HepG2 (cell line): ENCODE data around the gene PCIF1. TPM values are rescaled to one million over a fixed set of nuclear protein-coding genes. Genes with fewer than 3 reads are reported as not detected.

Experiments
- ATM ChIP-seq: fragments of 450-650 bp; IDR thresholded peaks from 2 replicates; pipeline ENCODE4 v1.7.1; 2017; ENCODE audit warnings: mild to moderate bottlenecking, borderline replicate concordance
- BCL6 ChIP-seq: IDR thresholded peaks from 2 replicates; pipeline ENCODE4 v1.6.1; 2016; ENCODE audit warnings: missing genetic modification reagents, missing compliant biosample characterization
- BHLHE40 ChIP-seq: IDR thresholded peaks from 2 replicates; pipeline ENCODE4 v1.6.1; 2011; ENCODE audit warnings: low read length, improper control_type of control experiment
- CEBPB ChIP-seq: IDR thresholded peaks from 2 replicates; pipeline ENCODE4 v1.6.1; 2011; ENCODE audit warnings: low read depth, low read length, improper control_type of control experiment, borderline replicate concordance
- CREM ChIP-seq, 2 experiments: sonication (generic) in 1 of 2; formaldehyde crosslinking in 1 of 2; IDR thresholded peaks; 2 replicates each; pipeline versions ENCODE4 v1.4.0 to v1.6.1; 2016 to 2020; ENCODE audit warnings: antibody characterized with exemption in 1 of 2, mild to moderate bottlenecking in 1 of 2, missing genetic modification reagents in 1 of 2
- FOSL1 ChIP-seq: sonication (generic); formaldehyde crosslinking; IDR thresholded peaks from 2 replicates; pipeline ENCODE4 v1.9.0; 2021; ENCODE audit warnings: missing genetic modification reagents, borderline replicate concordance
- HNF4A ChIP-seq: sonication (generic); formaldehyde crosslinking; IDR thresholded peaks from 2 replicates; pipeline ENCODE4 v1.4.0; 2020; ENCODE audit warnings: missing genetic modification reagents
- KDM1A ChIP-seq: IDR thresholded peaks from 2 replicates; pipeline ENCODE4 v1.6.1; 2016; ENCODE audit warnings: missing compliant biosample characterization
- KLF6 ChIP-seq: IDR thresholded peaks from 2 replicates; pipeline ENCODE4 v1.8.0; 2016; ENCODE audit warnings: missing biosample characterization, missing genetic modification reagents
- MEF2D ChIP-seq: sonication (generic); formaldehyde crosslinking; IDR thresholded peaks from 2 replicates; pipeline ENCODE4 v1.5.1; 2020; ENCODE audit warnings: mild to moderate bottlenecking, missing genetic modification reagents
- NONO ChIP-seq, 2 experiments: fragments of 450-650 bp in 1 of 2; sonication (generic) in 1 of 2; formaldehyde crosslinking in 1 of 2; IDR thresholded peaks in 1 of 2; conservative IDR thresholded peaks in 1 of 2; 2 replicates each; pipeline versions ENCODE4 v1.6.1 to v1.8.0; 2017 to 2022; ENCODE audit warnings: mild to moderate bottlenecking in 1 of 2, missing genetic modification reagents in 1 of 2, moderate library complexity in 1 of 2
- PHF8 ChIP-seq: sonication (generic); formaldehyde crosslinking; IDR thresholded peaks from 2 replicates; pipeline ENCODE4 v1.5.0; 2020; ENCODE audit warnings: missing genetic modification reagents
- TMF1 ChIP-seq: sonication (generic); formaldehyde crosslinking; IDR thresholded peaks from 2 replicates; pipeline ENCODE4 v1.8.1; 2022; ENCODE audit warnings: low read depth, missing genetic modification reagents
- ZNF354B ChIP-seq: sonication (generic); formaldehyde crosslinking; IDR thresholded peaks from 2 replicates; pipeline ENCODE4 v1.8.0; 2022; ENCODE audit warnings: mild to moderate bottlenecking, missing genetic modification reagents
- ZNF501 ChIP-seq: sonication (generic); formaldehyde crosslinking; IDR thresholded peaks from 2 replicates; pipeline ENCODE4 v1.5.1; 2020; ENCODE audit warnings: mild to moderate bottlenecking, moderate library complexity, missing genetic modification reagents
- ZNF615 ChIP-seq: sonication (generic); formaldehyde crosslinking; IDR thresholded peaks from 2 replicates; pipeline ENCODE4 v1.5.0; 2020; ENCODE audit warnings: mild to moderate bottlenecking, missing genetic modification reagents, borderline replicate concordance
- polyA plus RNA-seq, 8 experiments: library from polyadenylated mRNA; depleted of rRNA in 3 of 8; stranded (reverse) in 7 of 8; unstranded in 1 of 8; fragments of >200 nt; fragmentation: Illumina TruSeq in 4 of 8; extraction: Trizol in 4 of 8; gene quantifications; 2 replicates each; pipeline versions ENCODE4 v1.2.1 to v1.2.3, GENCODE V29; 2011 to 2016; ENCODE audit warnings: low read depth in 4 of 8, missing spikeins in 1 of 8, mixed read lengths in 1 of 8; ENCODE audit not compliant: insufficient read depth in 1 of 8
- total RNA-seq, 5 experiments: library from RNA; depleted of rRNA; stranded (reverse); fragments of >200 nt; fragmentation: Illumina TruSeq; extraction: Trizol; gene quantifications; 2 replicates each; pipeline ENCODE4 v1.2.3, GENCODE V29; 2016; ENCODE audit warnings: low read depth in 1 of 5
- TF ChIP-seq, protein P1 (sequence below): sonication (generic); formaldehyde crosslinking; IDR thresholded peaks from 2 replicates; pipeline ENCODE4 v1.5.0; 2020; ENCODE audit warnings: mild to moderate bottlenecking, missing genetic modification reagents, borderline replicate concordance
- TF ChIP-seq, protein P2 (sequence below): sonication (generic); formaldehyde crosslinking; IDR thresholded peaks from 2 replicates; pipeline ENCODE4 v1.5.0; 2020; ENCODE audit warnings: mild to moderate bottlenecking, missing genetic modification reagents, borderline replicate concordance
- TF ChIP-seq, protein P3 (sequence below): IDR thresholded peaks from 2 replicates; pipeline ENCODE4 v1.6.1; 2016; ENCODE audit warnings: mild to moderate bottlenecking, missing biosample characterization, missing genetic modification reagents
- TF ChIP-seq, protein P4 (sequence below): sonication (generic); formaldehyde crosslinking; IDR thresholded peaks from 2 replicates; pipeline ENCODE4 v1.9.0; 2021; ENCODE audit warnings: missing genetic modification reagents, borderline replicate concordance

PCIF1 gene
- total and polyA plus RNA-seq, 2 of the 13 experiments (the other 11 are each of a cell fraction or from before 2014, with no cell fraction given): 20.9 to 24.4 TPM

DNA sequence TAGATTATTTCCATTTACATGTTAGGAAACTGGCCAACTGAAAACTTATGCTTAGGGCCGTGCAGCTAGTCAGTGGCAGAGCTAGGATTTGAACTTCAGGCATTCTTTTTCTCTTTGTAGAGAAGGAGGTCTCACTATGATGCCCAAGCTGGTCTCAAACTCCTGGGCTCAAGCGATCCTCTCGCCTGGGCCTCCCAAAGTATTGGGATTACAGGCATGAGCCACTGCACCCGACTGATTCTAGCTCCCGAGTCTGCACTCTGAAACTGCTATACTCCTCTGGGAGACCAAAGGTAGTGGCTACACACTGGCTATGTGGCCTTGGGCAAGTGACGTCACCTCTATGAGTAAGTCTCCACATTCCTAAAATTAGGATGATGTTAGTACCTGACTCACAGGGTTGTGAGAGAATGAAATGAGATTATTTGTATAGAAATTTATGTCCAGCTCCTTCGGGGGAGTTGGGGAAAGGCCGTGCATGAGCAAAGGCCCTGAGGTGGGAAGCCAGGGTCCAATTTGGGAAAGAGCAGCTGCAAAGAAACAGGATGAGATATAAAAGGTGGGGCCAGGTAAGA, 28.9 kb upstream of the PCIF1 start (continued):
- TF ChIP-seq ATM (no peak), CEBPB (peak; percentile 43; the same call in 1 of the 2 replicates), MEF2D (peak; percentile 19; the same call in 1 of the 2 replicates), PHF8 (CRISPR knock-in tag) (no peak), BCL6 (no peak), KLF6 (CRISPR knock-in tag) (no peak), CREM (IDR thresholded peaks at IDR 0.05) (peak; percentile 59), CREM (CRISPR knock-in tag; IDR thresholded peaks at IDR 0.05) (no peak), KDM1A (CRISPR knock-in tag) (peak; percentile 16; the same call in 1 of the 2 replicates), ZNF354B (CRISPR knock-in tag) (no peak), TMF1 (CRISPR knock-in tag) (no peak), HNF4A (0 out of 2 replicates have a peak, but pooled peaks have one; percentile 11), BHLHE40 (0 out of 2 replicates have a peak, but pooled peaks have one; percentile 18), ZNF501 (CRISPR knock-in tag) (peak; percentile 79; the same call in 1 of the 2 replicates), NONO (IDR thresholded peaks at IDR 0.05) (no peak), NONO (CRISPR knock-in tag; conservative IDR thresholded peaks at IDR 0.05) (no peak), FOSL1 (CRISPR knock-in tag) (0 out of 2 replicates have a peak, but pooled peaks have one; percentile 23), ZNF615 (CRISPR knock-in tag) (0 out of 2 replicates have a peak, but pooled peaks have one; percentile 28)
- TF ChIP-seq, protein P1, sequence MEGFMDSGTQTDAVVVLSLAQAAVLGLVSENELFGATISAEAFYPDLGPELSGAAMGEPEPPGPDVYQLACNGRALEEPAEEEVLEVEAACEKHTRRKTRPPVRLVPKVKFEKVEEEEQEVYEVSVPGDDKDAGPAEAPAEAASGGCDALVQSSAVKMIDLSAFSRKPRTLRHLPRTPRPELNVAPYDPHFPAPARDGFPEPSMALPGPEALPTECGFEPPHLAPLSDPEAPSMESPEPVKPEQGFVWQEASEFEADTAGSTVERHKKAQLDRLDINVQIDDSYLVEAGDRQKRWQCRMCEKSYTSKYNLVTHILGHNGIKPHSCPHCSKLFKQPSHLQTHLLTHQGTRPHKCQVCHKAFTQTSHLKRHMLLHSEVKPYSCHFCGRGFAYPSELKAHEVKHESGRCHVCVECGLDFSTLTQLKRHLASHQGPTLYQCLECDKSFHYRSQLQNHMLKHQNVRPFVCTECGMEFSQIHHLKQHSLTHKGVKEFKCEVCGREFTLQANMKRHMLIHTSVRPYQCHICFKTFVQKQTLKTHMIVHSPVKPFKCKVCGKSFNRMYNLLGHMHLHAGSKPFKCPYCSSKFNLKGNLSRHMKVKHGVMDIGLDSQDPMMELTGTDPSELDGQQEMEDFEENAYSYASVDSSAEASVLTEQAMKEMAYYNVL: no peak
- TF ChIP-seq, protein P2, sequence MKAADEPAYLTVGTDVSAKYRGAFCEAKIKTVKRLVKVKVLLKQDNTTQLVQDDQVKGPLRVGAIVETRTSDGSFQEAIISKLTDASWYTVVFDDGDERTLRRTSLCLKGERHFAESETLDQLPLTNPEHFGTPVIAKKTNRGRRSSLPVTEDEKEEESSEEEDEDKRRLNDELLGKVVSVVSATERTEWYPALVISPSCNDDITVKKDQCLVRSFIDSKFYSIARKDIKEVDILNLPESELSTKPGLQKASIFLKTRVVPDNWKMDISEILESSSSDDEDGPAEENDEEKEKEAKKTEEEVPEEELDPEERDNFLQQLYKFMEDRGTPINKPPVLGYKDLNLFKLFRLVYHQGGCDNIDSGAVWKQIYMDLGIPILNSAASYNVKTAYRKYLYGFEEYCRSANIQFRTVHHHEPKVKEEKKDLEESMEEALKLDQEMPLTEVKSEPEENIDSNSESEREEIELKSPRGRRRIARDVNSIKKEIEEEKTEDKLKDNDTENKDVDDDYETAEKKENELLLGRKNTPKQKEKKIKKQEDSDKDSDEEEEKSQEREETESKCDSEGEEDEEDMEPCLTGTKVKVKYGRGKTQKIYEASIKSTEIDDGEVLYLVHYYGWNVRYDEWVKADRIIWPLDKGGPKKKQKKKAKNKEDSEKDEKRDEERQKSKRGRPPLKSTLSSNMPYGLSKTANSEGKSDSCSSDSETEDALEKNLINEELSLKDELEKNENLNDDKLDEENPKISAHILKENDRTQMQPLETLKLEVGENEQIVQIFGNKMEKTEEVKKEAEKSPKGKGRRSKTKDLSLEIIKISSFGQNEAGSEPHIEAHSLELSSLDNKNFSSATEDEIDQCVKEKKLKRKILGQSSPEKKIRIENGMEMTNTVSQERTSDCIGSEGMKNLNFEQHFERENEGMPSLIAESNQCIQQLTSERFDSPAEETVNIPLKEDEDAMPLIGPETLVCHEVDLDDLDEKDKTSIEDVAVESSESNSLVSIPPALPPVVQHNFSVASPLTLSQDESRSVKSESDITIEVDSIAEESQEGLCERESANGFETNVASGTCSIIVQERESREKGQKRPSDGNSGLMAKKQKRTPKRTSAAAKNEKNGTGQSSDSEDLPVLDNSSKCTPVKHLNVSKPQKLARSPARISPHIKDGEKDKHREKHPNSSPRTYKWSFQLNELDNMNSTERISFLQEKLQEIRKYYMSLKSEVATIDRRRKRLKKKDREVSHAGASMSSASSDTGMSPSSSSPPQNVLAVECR (CRISPR knock-in tag): 0 out of 2 replicates have a peak, but pooled peaks have one; percentile 53
- TF ChIP-seq, protein P3, sequence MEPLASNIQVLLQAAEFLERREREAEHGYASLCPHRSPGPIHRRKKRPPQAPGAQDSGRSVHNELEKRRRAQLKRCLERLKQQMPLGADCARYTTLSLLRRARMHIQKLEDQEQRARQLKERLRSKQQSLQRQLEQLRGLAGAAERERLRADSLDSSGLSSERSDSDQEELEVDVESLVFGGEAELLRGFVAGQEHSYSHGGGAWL (CRISPR knock-in tag): no peak
- TF ChIP-seq, protein P4, sequence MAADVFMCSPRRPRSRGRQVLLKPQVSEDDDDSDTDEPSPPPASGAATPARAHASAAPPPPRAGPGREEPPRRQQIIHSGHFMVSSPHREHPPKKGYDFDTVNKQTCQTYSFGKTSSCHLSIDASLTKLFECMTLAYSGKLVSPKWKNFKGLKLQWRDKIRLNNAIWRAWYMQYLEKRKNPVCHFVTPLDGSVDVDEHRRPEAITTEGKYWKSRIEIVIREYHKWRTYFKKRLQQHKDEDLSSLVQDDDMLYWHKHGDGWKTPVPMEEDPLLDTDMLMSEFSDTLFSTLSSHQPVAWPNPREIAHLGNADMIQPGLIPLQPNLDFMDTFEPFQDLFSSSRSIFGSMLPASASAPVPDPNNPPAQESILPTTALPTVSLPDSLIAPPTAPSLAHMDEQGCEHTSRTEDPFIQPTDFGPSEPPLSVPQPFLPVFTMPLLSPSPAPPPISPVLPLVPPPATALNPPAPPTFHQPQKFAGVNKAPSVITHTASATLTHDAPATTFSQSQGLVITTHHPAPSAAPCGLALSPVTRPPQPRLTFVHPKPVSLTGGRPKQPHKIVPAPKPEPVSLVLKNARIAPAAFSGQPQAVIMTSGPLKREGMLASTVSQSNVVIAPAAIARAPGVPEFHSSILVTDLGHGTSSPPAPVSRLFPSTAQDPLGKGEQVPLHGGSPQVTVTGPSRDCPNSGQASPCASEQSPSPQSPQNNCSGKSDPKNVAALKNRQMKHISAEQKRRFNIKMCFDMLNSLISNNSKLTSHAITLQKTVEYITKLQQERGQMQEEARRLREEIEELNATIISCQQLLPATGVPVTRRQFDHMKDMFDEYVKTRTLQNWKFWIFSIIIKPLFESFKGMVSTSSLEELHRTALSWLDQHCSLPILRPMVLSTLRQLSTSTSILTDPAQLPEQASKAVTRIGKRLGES (CRISPR knock-in tag): no peak
